GM19455 (cell line): ENCODE measurements around the gene CSK.
"Not testable (repeated sequence)": the region's sequence is repeated elsewhere in the genome, so short reads cannot be mapped to it uniquely, and the experiment has no call there.

Source experiments
- ATAC-seq: cut with Tn5 transposase; IDR thresholded peaks from one replicate; pipeline ENCODE4 v1.9.1; 2021; ENCODE audit not compliant: unreplicated experiment

Gene CSK

GRCh38 chr15:74781431-74782258 is at the start of gene CSK:
CSK (plus strand) TSS chr15:74782080; CDS start chr15:74798298, 16,218 bp downstream.
- ATAC-seq: peak; percentile 26

DNA sequence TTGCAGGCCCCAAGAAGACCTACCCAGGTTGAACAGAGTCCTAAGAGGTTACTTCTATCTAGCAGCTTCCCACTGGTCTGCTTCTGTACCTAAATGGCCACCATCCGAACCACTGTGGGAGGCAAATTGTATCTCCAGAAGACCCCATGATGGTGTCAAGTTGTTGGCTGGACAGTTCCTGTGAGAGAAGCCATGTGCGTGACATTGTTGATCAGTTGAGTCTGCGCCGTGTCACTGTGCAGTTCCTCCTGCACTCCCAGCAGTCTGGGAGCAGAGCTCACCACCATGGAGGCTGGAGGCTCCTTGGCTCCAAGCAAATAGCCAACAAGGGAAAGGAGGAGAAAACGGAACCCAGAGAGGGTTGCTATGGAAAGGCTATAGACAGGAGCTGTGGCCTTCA is 49.0 kb upstream of the CSK start:
- no peak for ATAC-seq

- ATAC-seq: no peak
These were observed 48.6 kb upstream of the CSK start for GRCh38 chr15:74733269-74733668.

GRCh38 chr15:74735305-74735704 is 46.6 kb upstream of the CSK start:
- no peak for ATAC-seq

- not testable (repeated sequence) for ATAC-seq
These were observed 43.6 kb upstream of the CSK start for GRCh38 chr15:74738239-74738638.

- no peak for ATAC-seq
These were observed 39.5 kb upstream of the CSK start for GRCh38 chr15:74742422-74742821.

DNA sequence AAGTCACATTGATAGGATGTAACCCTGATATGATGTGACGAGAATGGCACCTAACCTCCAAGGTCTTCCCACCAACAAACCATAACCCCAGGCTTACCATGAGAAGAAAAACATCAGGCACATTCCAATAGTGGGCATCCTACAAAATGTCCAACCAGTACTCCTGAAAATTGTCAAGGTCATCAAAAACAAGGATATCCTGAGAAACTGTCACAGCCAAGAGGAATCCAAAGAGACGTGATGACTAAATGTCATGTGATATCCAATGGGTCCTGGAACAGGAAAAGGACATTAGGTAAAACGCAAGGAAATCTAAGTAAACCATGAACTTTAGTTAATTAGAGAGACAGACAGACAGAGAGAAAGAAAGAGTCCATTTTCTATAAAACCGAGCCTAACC is 35.5 kb upstream of the CSK start:
- ATAC-seq: no peak

DNA sequence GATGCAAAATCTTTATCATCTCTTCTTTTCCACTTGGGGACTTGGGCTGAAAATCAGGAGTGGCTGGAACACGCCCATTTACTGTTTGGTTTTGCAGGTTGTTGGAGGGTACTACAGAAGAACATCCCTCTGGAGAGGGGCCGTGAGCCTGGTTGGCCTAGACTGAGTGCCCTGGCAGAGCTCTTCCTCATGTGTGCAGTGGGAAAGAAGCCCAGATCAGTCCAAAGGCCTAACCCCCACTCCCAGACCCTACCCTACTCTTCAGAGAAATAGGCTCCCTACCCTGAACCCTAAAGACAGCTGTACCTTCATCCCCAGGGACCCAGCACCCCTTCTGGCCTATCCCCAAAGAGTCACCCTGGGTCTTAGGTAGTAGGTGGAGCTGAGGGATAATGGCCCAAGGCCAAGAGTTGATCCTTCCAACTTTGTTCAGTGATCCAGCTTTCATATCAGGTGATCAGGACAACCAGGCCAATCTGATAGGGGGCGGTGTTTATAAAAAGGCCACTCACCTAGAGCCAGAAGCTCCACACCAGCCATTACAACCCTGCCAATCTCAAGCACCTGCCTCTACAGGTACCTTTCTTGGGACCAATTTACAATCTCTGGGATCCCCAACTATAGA is 33.4 kb upstream of the CSK start, which contains the start of gene CYP1A2:
CYP1A2 (plus strand) TSS at position 524 of the 625 bp plus-strand sequence. CDS start 894 bp downstream, outside the sequence.
- no peak for ATAC-seq

DNA sequence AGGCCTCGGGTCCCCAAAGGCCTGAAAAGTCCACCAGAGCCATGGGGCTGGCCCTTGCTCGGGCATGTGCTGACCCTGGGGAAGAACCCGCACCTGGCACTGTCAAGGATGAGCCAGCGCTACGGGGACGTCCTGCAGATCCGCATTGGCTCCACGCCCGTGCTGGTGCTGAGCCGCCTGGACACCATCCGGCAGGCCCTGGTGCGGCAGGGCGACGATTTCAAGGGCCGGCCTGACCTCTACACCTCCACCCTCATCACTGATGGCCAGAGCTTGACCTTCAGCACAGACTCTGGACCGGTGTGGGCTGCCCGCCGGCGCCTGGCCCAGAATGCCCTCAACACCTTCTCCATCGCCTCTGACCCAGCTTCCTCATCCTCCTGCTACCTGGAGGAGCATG is 32.0 kb upstream of the CSK start:
- ATAC-seq: no peak

- no peak for ATAC-seq
These were observed 31.1 kb upstream of the CSK start for GRCh38 chr15:74750751-74751150.

GRCh38 chr15:74752011-74752410 is 29.9 kb upstream of the CSK start:
- ATAC-seq: no peak

- no peak for ATAC-seq
These were observed 29.3 kb upstream of the CSK start for GRCh38 chr15:74752531-74752930.

DNA sequence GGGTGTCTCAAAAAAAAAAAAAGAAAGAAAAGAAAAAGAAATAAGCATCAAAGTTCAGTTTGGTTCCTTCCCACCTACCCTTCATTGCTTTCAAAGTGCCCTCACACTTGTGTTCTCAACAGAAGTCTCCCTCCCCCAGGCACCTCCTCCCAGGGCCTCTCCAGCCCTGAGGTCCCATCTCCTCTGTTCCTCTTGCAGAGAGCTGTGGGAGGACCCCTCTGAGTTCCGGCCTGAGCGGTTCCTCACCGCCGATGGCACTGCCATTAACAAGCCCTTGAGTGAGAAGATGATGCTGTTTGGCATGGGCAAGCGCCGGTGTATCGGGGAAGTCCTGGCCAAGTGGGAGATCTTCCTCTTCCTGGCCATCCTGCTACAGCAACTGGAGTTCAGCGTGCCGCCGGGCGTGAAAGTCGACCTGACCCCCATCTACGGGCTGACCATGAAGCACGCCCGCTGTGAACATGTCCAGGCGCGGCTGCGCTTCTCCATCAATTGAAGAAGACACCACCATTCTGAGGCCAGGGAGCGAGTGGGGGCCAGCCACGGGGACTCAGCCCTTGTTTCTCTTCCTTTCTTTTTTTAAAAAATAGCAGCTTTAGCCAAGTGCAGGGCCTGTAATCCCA is 27.2 kb upstream of the CSK start:
- ATAC-seq: no peak

DNA sequence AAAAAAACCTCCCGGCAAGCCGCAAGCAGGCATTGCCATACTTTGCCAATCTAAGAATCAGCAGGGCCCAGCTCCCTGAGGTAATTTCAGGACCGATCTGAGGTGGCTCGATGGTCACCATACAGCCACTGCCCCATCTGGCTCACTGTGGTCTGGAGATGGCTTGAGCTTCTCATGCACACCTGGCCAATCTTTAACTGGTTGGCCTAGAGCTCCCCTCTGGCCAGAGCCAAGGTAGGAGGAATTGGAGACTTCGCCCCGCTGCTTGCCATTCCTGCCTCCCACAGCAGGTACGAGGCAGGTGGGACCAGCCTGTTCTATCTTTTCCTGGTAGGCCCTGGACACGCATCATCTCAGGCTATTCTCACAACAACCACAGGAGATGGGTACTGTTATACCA is 23.1 kb upstream of the CSK start:
- no peak for ATAC-seq

GRCh38 chr15:74762791-74763150 is 19.1 kb upstream of the CSK start:
- no peak for ATAC-seq

- no peak for ATAC-seq
These were observed 18.5 kb upstream of the CSK start for GRCh38 chr15:74763416-74763815.

GRCh38 chr15:74767167-74768098 is 14.4 kb upstream of the CSK start:
- ATAC-seq: no peak

- ATAC-seq: no peak
These were observed 13.6 kb upstream of the CSK start for GRCh38 chr15:74768099-74768770.

DNA sequence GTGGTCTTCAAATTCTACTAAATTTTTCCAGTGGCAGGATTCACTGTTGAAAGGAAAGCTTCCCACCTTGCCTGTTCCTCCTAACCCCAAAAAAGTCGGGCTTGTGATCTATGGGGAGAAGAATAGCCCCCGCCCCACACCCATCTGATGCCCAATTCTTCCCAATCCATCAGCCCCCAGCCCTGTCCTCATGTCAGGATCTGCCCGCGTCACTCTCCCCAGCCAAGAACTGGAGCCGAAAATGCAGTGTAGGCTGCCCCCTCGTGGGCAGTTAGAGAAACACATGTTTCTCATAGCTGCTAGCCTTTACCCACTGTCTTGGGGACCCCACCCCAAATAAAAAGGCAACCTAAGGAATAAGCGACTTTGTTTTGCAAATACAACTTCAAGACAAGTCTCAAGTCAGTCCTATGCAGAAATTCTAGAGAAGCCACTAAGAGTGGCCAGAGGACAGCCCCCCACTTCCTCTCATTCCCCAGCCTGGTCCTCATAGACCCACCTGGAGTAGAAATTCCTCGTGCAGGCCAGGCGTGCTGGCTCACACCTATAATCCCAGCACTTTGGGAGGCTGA is 13.0 kb upstream of the CSK start:
- no peak for ATAC-seq

DNA sequence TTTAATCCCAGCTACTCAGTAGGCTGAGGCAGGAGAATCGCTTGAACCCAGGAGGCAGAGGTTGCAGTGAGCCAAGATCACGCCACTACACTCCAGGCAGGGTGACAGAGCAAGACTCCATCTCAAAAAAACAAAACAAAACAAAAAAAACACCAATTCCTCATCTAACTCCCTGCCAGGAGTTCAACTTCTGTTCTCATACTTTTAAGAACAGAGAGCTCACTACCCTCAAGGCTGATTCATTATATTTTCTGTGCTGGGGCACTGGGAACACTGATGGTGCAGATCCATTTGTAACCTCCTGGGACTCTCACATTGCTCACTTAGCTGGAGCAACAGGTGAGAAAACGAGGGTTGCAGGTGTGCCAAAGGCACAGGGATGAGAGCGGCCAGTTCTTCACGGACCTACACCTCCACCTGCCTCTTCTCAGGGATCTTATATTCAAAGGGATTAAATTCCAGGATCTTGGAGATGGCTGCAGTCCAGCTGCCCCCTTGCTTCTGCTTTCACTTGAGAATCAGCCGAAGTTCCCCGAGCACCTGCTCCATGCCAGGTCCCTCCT is 12.3 kb upstream of the CSK start:
- ATAC-seq: no peak
